Lower leg skin (tissue), 3 donors: ENCODE data around the gene ACACA.

ENCODE experiments used
- CTCF ChIP-seq, 3 donors: fragments of 450-650 bp; IDR thresholded peaks; one replicate each; pipeline ENCODE4 v1.5.1; 2016; ENCODE audit warnings: antibody characterized with exemption in 3 of 3, mild to moderate bottlenecking in 3 of 3, moderate library complexity in 2 of 3
- POLR2A ChIP-seq, 2 donors: fragments of 450-650 bp; IDR thresholded peaks; one replicate each; pipeline ENCODE4 v1.6.1; 2016 to 2017; ENCODE audit warnings: antibody characterized with exemption in 2 of 2, mild to moderate bottlenecking in 1 of 2, moderate library complexity in 1 of 2

DNA sequence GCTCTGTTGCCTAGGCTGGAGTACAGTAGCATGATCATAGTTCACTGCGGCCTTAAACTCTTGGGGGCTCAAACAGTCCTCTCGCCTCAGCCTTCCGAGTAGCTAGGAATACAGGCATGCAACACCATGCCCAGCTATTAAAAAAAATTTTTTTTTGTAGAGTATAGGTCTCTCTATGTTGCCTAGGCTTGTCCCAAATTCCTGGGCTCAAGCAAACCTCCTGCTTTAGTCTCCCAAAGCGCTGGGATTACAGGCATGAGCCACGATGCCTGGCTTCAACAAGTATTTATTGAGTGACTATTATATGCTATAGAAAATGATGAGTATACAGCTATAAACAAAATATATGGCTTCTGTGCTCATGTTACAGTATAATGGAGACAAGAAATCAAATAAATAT is 97.6 kb downstream of the ACACA start:
- TF ChIP-seq CTCF (IDR thresholded peaks at IDR 0.05) (no peak), POLR2A (IDR thresholded peaks at IDR 0.05) (no peak)
